ENCODE results near the gene LMOD2.

Gene LMOD2, protein sequence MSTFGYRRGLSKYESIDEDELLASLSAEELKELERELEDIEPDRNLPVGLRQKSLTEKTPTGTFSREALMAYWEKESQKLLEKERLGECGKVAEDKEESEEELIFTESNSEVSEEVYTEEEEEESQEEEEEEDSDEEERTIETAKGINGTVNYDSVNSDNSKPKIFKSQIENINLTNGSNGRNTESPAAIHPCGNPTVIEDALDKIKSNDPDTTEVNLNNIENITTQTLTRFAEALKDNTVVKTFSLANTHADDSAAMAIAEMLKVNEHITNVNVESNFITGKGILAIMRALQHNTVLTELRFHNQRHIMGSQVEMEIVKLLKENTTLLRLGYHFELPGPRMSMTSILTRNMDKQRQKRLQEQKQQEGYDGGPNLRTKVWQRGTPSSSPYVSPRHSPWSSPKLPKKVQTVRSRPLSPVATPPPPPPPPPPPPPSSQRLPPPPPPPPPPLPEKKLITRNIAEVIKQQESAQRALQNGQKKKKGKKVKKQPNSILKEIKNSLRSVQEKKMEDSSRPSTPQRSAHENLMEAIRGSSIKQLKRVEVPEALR

DNA sequence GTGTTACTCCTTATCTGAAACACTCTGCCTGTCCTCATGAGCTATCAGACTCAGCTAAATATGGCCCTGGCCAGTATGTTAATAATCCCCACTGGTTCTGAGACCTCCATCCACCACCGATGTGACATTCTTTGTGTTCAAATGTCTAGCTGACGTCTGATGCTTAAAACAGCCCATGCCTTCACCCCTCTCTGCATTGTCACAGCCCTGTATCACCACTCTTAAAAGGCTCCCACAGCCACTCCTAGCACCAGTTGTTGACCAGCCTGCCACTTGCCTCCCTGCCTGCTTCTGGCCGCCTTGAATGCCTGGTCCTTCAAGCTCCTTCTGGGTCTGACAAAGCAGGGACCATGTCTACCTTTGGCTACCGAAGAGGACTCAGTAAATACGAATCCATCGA lies at the start of gene LMOD2:
TSS of gene LMOD2 (plus strand) at position 253 of the 400 bp plus-strand sequence. CDS start at position 351, 98 bp downstream.
- DNase-seq (ENCODE audit: low read depth): no peak
- no peak for TF ChIP-seq CTCF (IDR thresholded peaks at IDR 0.05; ENCODE audit: insufficient read depth, low read depth, low read length, missing control alignments)
- H3K4me3 ChIP-seq (ENCODE audit: low read length): no peak within 1 kb of the TSS

- no peak for TF ChIP-seq CTCF (IDR thresholded peaks at IDR 0.05; ENCODE audit: insufficient read depth, low read depth, low read length, missing control alignments)
- DNase-seq (ENCODE audit: low read depth): no peak
- H3K4me3 ChIP-seq (ENCODE audit: low read length): no peak overlapping the region
Measured at GRCh38 chr7:123607423-123607975, 48.2 kb upstream of the LMOD2 start.

DNA sequence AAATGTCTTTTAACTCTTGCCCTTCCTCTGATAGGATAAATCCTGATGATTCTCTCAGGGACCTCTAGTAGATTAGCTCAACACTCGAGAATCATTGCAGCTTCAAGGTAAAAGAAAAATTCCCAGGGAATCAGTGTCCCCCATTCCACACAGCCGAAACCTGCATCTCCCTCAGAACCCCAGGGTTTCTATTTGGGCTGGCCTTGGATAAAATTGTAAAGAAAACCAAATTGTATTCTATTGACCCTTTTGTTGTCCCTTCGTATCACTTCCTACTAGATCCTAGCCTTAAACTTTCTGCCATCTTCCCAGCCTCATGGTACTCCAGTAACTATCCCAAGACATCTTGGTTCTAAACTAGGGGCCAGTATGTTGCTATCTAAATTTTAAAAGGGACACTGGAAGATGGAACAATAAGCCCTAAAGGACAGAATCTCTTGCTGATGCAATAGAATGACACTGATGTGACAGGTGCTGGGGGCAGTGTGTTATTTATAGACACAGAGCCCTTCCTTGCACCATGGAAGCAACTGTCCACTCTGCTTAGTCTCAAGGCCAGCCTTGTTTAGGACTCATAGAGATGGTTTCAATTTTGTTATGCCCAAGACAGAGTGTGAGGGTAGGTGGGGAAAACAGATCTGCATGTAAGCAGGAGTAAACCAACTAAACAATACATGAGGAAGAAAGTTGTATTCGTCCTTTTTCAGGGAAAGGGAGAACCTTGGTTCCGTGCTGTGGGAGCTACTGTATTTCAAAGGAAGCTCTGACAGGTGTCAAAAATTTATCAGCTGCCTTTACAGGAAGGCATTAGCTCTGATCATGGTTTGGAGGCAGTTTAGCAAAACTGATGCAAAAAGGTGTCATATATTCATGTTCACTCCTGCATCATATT lies 46.4 kb upstream of the LMOD2 start:
- DNase-seq (ENCODE audit: low read depth): no peak
- no peak overlapping the region for H3K4me3 ChIP-seq (ENCODE audit: low read length)
- TF ChIP-seq CTCF (IDR thresholded peaks at IDR 0.05; ENCODE audit: insufficient read depth, low read depth, low read length, missing control alignments): no peak

- H3K4me3 ChIP-seq (ENCODE audit: low read length): no peak overlapping the region
- DNase-seq (ENCODE audit: low read depth): no peak
- TF ChIP-seq CTCF (IDR thresholded peaks at IDR 0.05; ENCODE audit: insufficient read depth, low read depth, low read length, missing control alignments): no peak
Measured at GRCh38 chr7:123609883-123610239, 45.8 kb upstream of the LMOD2 start.

DNA sequence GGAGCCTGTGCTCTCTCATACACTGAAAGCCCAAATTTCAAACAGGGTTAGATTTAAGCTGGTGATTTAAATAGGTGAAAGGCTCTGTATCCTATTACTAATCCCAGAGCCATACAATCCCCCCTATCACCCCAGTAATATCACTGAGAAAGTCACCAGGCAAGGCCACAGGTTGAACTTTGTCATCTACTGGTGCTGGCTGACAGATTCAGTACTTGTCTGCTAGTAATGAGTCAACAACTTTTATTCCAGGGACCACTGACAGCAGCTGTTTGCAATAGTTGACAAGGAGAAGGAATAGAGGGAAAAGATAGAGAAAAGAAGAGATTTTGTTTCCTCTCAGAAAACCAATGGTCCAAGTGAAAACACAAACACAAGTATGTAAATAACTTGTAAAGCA lies 43.6 kb upstream of the LMOD2 start:
- TF ChIP-seq CTCF (IDR thresholded peaks at IDR 0.05; ENCODE audit: insufficient read depth, low read depth, low read length, missing control alignments): no peak
- H3K4me3 ChIP-seq (ENCODE audit: low read length): no peak overlapping the region
- no peak for DNase-seq (ENCODE audit: low read depth)

DNA sequence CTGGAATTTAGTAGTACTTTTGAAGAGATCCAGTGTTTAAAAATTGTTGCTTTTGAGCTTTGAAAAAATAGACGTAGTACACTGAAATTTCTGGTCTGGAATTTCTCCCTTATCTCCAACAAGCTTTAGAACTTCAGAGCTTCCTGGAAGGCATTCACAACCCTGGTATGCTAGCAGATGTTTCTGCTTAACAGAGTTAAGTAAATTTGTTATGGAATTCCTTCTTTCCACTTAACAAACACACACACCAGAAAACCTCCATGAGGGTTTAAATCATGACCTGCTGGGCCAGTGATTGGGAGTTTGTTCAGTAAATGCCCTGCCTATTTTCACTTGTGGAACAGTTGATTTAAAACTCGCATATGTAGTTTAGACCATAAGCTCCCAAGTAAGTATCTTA lies 40.3 kb upstream of the LMOD2 start:
- TF ChIP-seq CTCF (IDR thresholded peaks at IDR 0.05; ENCODE audit: insufficient read depth, low read depth, low read length, missing control alignments): no peak
- H3K4me3 ChIP-seq (ENCODE audit: low read length): no peak overlapping the region
- no peak for DNase-seq (ENCODE audit: low read depth)
